Measurements from ENCODE around the gene NCOR1.

Gene NCOR1

GRCh38 chr17:16104189-16104588 lies 111.1 kb downstream of the NCOR1 start:
- no peak overlapping the region for H3K4me2 ChIP-seq (ENCODE audit: low read length)

GRCh38 chr17:16101440-16101839 lies 113.9 kb downstream of the NCOR1 start:
- WGBS (ENCODE audit: extremely low coverage, insufficient coverage, insufficient read length): no CpG with 5 or more reads among the region's 6 CpGs

More at GRCh38 chr17:16104189-16104588, 111.1 kb downstream of the NCOR1 start:
- Histone ChIP-seq H2AFZ (ENCODE audit: insufficient read depth, low read length, poor library complexity) (no peak overlapping the region), H3K9me3 (ENCODE audit: insufficient read depth, low read depth, low read length) (no peaks in the 10 kb centered on the region), H3K36me3 (ENCODE audit: control insufficient read depth in 1 of 2, insufficient read depth in 2 of 2, low read length in 2 of 2) (peaks cover 10 to 11% of the 10 kb centered on the region in 2 experiments), H2AK5ac (ENCODE audit: low read length) (no peak overlapping the region), H4K91ac (ENCODE audit: low read depth, low read length) (no peak overlapping the region), H3K23ac (ENCODE audit: low read length) (no peak overlapping the region), H3K79me2 (ENCODE audit: control insufficient read depth, insufficient read depth, low read length, poor library complexity) (no peaks in the 10 kb centered on the region), H3K4ac (ENCODE audit: low read depth, low read length) (no peak overlapping the region), H3K27ac (ENCODE audit: low read depth, low read length) (no peak overlapping the region), H2BK12ac (ENCODE audit: low read length) (no peak overlapping the region), H2BK120ac (ENCODE audit: insufficient read depth, low read length, poor library complexity) (no peak overlapping the region), H3K79me1 (ENCODE audit: low read length) (no peaks in the 10 kb centered on the region), H3K18ac (ENCODE audit: low read length) (no peak overlapping the region), H3K14ac (ENCODE audit: low read length) (no peak overlapping the region), H3K27me3 (ENCODE audit: insufficient read depth, low read length) (no peaks in the 10 kb centered on the region), H3K9ac (ENCODE audit: low read length) (no peak overlapping the region), H3K4me3 (ENCODE audit: low read depth, low read length) (no peak overlapping the region), H2BK5ac (ENCODE audit: low read depth, low read length, poor library complexity) (no peak overlapping the region), H3K4me1 (ENCODE audit: control insufficient read depth in 1 of 2, insufficient read depth in 2 of 2, low read length in 2 of 2) (no peaks in the 10 kb centered on the region), H4K12ac (ENCODE audit: low read depth, low read length) (no peak overlapping the region), H4K8ac (ENCODE audit: low read depth, low read length) (no peak overlapping the region)
- WGBS (ENCODE audit: extremely low coverage, insufficient coverage, insufficient read length): no CpG with 5 or more reads among the region's 4 CpGs
- DNase-seq: no peak

GRCh38 chr17:16100737-16101400 lies 114.5 kb downstream of the NCOR1 start:
- no peaks in the 10 kb centered on the region for H3K79me2 ChIP-seq (ENCODE audit: control insufficient read depth, insufficient read depth, low read length, poor library complexity)
- no peak overlapping the region for H2BK5ac ChIP-seq (ENCODE audit: low read depth, low read length, poor library complexity)
- no peak overlapping the region for H4K12ac ChIP-seq (ENCODE audit: low read depth, low read length)
- H4K91ac ChIP-seq (ENCODE audit: low read depth, low read length): no peak overlapping the region
- no peak for DNase-seq
- H3K4me1 ChIP-seq (ENCODE audit: control insufficient read depth in 1 of 2, insufficient read depth in 2 of 2, low read length in 2 of 2): no peaks in the 10 kb centered on the region
- H2BK12ac ChIP-seq (ENCODE audit: low read length): no peak overlapping the region
- H3K4me3 ChIP-seq (ENCODE audit: low read depth, low read length): no peak overlapping the region
- H2AFZ ChIP-seq (ENCODE audit: insufficient read depth, low read length, poor library complexity): no peak overlapping the region
- no peak overlapping the region for H3K23ac ChIP-seq (ENCODE audit: low read length)
- no peaks in the 10 kb centered on the region for H3K9me3 ChIP-seq (ENCODE audit: insufficient read depth, low read depth, low read length)
- H3K36me3 ChIP-seq (ENCODE audit: control insufficient read depth in 1 of 2, insufficient read depth in 2 of 2, low read length in 2 of 2): peaks cover 17 to 20% of the 10 kb centered on the region in 2 experiments
- H3K9ac ChIP-seq (ENCODE audit: low read length): no peak overlapping the region
- H2AK5ac ChIP-seq (ENCODE audit: low read length): no peak overlapping the region
- H3K27me3 ChIP-seq (ENCODE audit: insufficient read depth, low read length): no peaks in the 10 kb centered on the region
- no CpG with 5 or more reads among the region's 8 CpGs for WGBS (ENCODE audit: extremely low coverage, insufficient coverage, insufficient read length)
- H3K14ac ChIP-seq (ENCODE audit: low read length): no peak overlapping the region
- H3K27ac ChIP-seq (ENCODE audit: low read depth, low read length): no peak overlapping the region
- no peak overlapping the region for H3K4me2 ChIP-seq (ENCODE audit: low read length)
- H3K4ac ChIP-seq (ENCODE audit: low read depth, low read length): no peak overlapping the region
- H2BK120ac ChIP-seq (ENCODE audit: insufficient read depth, low read length, poor library complexity): no peak overlapping the region
- H4K8ac ChIP-seq (ENCODE audit: low read depth, low read length): no peak overlapping the region
- H3K18ac ChIP-seq (ENCODE audit: low read length): no peak overlapping the region
- no peaks in the 10 kb centered on the region for H3K79me1 ChIP-seq (ENCODE audit: low read length)

More at GRCh38 chr17:16101440-16101839, 113.9 kb downstream of the NCOR1 start:
- H3K18ac ChIP-seq (ENCODE audit: low read length): no peak overlapping the region
- H2AFZ ChIP-seq (ENCODE audit: insufficient read depth, low read length, poor library complexity): no peak overlapping the region
- no peak overlapping the region for H4K91ac ChIP-seq (ENCODE audit: low read depth, low read length)
- H3K23ac ChIP-seq (ENCODE audit: low read length): no peak overlapping the region
- no peak overlapping the region for H3K9ac ChIP-seq (ENCODE audit: low read length)
- no peaks in the 10 kb centered on the region for H3K9me3 ChIP-seq (ENCODE audit: insufficient read depth, low read depth, low read length)
- no peak overlapping the region for H2AK5ac ChIP-seq (ENCODE audit: low read length)
- no peak overlapping the region for H3K27ac ChIP-seq (ENCODE audit: low read depth, low read length)
- H3K79me1 ChIP-seq (ENCODE audit: low read length): no peaks in the 10 kb centered on the region
- no peak overlapping the region for H4K12ac ChIP-seq (ENCODE audit: low read depth, low read length)
- no peak overlapping the region for H2BK5ac ChIP-seq (ENCODE audit: low read depth, low read length, poor library complexity)
- H4K8ac ChIP-seq (ENCODE audit: low read depth, low read length): no peak overlapping the region
- H3K4me1 ChIP-seq (ENCODE audit: control insufficient read depth in 1 of 2, insufficient read depth in 2 of 2, low read length in 2 of 2): no peaks in the 10 kb centered on the region
- H3K14ac ChIP-seq (ENCODE audit: low read length): no peak overlapping the region
- H3K27me3 ChIP-seq (ENCODE audit: insufficient read depth, low read length): no peaks in the 10 kb centered on the region
- H3K36me3 ChIP-seq (ENCODE audit: control insufficient read depth in 1 of 2, insufficient read depth in 2 of 2, low read length in 2 of 2): peaks cover 17 to 20% of the 10 kb centered on the region in 2 experiments
- H3K4ac ChIP-seq (ENCODE audit: low read depth, low read length): no peak overlapping the region
- H3K4me2 ChIP-seq (ENCODE audit: low read length): no peak overlapping the region
- H3K4me3 ChIP-seq (ENCODE audit: low read depth, low read length): no peak overlapping the region
- H2BK120ac ChIP-seq (ENCODE audit: insufficient read depth, low read length, poor library complexity): no peak overlapping the region
- DNase-seq: no peak
- no peaks in the 10 kb centered on the region for H3K79me2 ChIP-seq (ENCODE audit: control insufficient read depth, insufficient read depth, low read length, poor library complexity)
- H2BK12ac ChIP-seq (ENCODE audit: low read length): no peak overlapping the region

- Histone ChIP-seq H4K12ac (ENCODE audit: low read depth, low read length) (no peak overlapping the region), H3K79me2 (ENCODE audit: control insufficient read depth, insufficient read depth, low read length, poor library complexity) (no peaks in the 10 kb centered on the region), H3K23ac (ENCODE audit: low read length) (no peak overlapping the region), H2BK5ac (ENCODE audit: low read depth, low read length, poor library complexity) (no peak overlapping the region), H3K9ac (ENCODE audit: low read length) (no peak overlapping the region), H3K4me1 (ENCODE audit: control insufficient read depth in 1 of 2, insufficient read depth in 2 of 2, low read length in 2 of 2) (no peaks in the 10 kb centered on the region), H3K4ac (ENCODE audit: low read depth, low read length) (no peak overlapping the region), H4K8ac (ENCODE audit: low read depth, low read length) (no peak overlapping the region), H2BK12ac (ENCODE audit: low read length) (no peak overlapping the region), H2AK5ac (ENCODE audit: low read length) (no peak overlapping the region), H3K79me1 (ENCODE audit: low read length) (no peaks in the 10 kb centered on the region), H3K18ac (ENCODE audit: low read length) (no peak overlapping the region), H3K4me2 (ENCODE audit: low read length) (no peak overlapping the region), H3K4me3 (ENCODE audit: low read depth, low read length) (no peak overlapping the region), H3K9me3 (ENCODE audit: insufficient read depth, low read depth, low read length) (peaks cover 1% of the 10 kb centered on the region), H3K36me3 (ENCODE audit: control insufficient read depth in 1 of 2, insufficient read depth in 2 of 2, low read length in 2 of 2) (peaks cover 4 to 5% of the 10 kb centered on the region in 2 experiments), H3K14ac (ENCODE audit: low read length) (no peak overlapping the region), H2AFZ (ENCODE audit: insufficient read depth, low read length, poor library complexity) (no peak overlapping the region), H4K91ac (ENCODE audit: low read depth, low read length) (no peak overlapping the region), H3K27ac (ENCODE audit: low read depth, low read length) (no peak overlapping the region), H2BK120ac (ENCODE audit: insufficient read depth, low read length, poor library complexity) (no peak overlapping the region), H3K27me3 (ENCODE audit: insufficient read depth, low read length) (no peaks in the 10 kb centered on the region)
- no peak for DNase-seq
- WGBS (ENCODE audit: extremely low coverage, insufficient coverage, insufficient read length): no CpG with 5 or more reads among the region's 4 CpGs
Observed at GRCh38 chr17:16091773-16092172, 123.6 kb downstream of the NCOR1 start.
